GM18867 (cell line): ENCODE measurements around the gene ARHGAP26.
A peak's percentile ranks its signal among the peaks of the same experiment; 100 is the strongest.

Experiments
- ATAC-seq: cut with Tn5 transposase; IDR thresholded peaks from one replicate; pipeline ENCODE4 v1.9.1; 2021; ENCODE audit warnings: mild to moderate bottlenecking, moderate library complexity; ENCODE audit not compliant: unreplicated experiment

The ARHGAP26 gene

GRCh38 chr5:143004361-143005145 lies 234.4 kb downstream of the ARHGAP26 start:
- ATAC-seq: no peak

GRCh38 chr5:143006501-143006900 lies 236.3 kb downstream of the ARHGAP26 start:
- no peak for ATAC-seq

- no peak for ATAC-seq
Observed at GRCh38 chr5:143008032-143008431, 237.9 kb downstream of the ARHGAP26 start.

- ATAC-seq: peak; percentile 85
Observed at GRCh38 chr5:143008809-143009521, 238.8 kb downstream of the ARHGAP26 start.

- no peak for ATAC-seq
Observed at GRCh38 chr5:143010351-143010750, 240.2 kb downstream of the ARHGAP26 start.

- no peak for ATAC-seq
Observed at GRCh38 chr5:143011585-143011984, 241.4 kb downstream of the ARHGAP26 start.

GRCh38 chr5:143013176-143013891 lies 243.2 kb downstream of the ARHGAP26 start:
- no peak for ATAC-seq

GRCh38 chr5:143014017-143014651 lies 244.0 kb downstream of the ARHGAP26 start:
- ATAC-seq: no peak

- ATAC-seq: no peak
Observed at GRCh38 chr5:143016777-143017516, 246.8 kb downstream of the ARHGAP26 start.

GRCh38 chr5:143017541-143017940 lies 247.4 kb downstream of the ARHGAP26 start:
- ATAC-seq: no peak

- ATAC-seq: no peak
Observed at GRCh38 chr5:143017992-143018391, 247.8 kb downstream of the ARHGAP26 start.

GRCh38 chr5:143019157-143019556 lies 249.0 kb downstream of the ARHGAP26 start:
- peak; percentile 30 for ATAC-seq

GRCh38 chr5:143019614-143020515 lies 249.7 kb downstream of the ARHGAP26 start:
- peak; percentile 87 for ATAC-seq

- ATAC-seq: no peak
Observed at GRCh38 chr5:143021595-143021994, 251.4 kb downstream of the ARHGAP26 start.

GRCh38 chr5:143023411-143024096 lies 253.4 kb downstream of the ARHGAP26 start:
- ATAC-seq: peak; percentile 70

GRCh38 chr5:143024228-143024920 lies 254.2 kb downstream of the ARHGAP26 start:
- ATAC-seq: no peak

GRCh38 chr5:143025376-143025775 lies 255.2 kb downstream of the ARHGAP26 start:
- no peak for ATAC-seq

GRCh38 chr5:143025971-143026370 lies 255.8 kb downstream of the ARHGAP26 start:
- no peak for ATAC-seq
